Nephron (organoid): ENCODE results near the gene CDH23.

Experiments used
- H3K27ac Mint-ChIP-seq, 3 experiments: 2 replicates each; pipeline ENCODE4 v1.8.0; 2020; ENCODE audit warnings: mixed read lengths in 3 of 3, mild to moderate bottlenecking in 2 of 3, moderate library complexity in 1 of 3
- H3K27me3 Mint-ChIP-seq: 2 replicates; pipeline ENCODE4 v1.8.0; 2021; ENCODE audit warnings: low read depth, mild to moderate bottlenecking, moderate library complexity, mixed read lengths
- H3K36me3 Mint-ChIP-seq: 2 replicates; pipeline ENCODE4 v1.8.0; 2020; ENCODE audit warnings: low read depth, mixed read lengths
- H3K4me1 Mint-ChIP-seq: 2 replicates; pipeline ENCODE4 v1.8.0; 2020; ENCODE audit warnings: mixed read lengths
- H3K4me3 Mint-ChIP-seq, 3 experiments: 2 replicates each; pipeline ENCODE4 v1.8.0; 2020; ENCODE audit warnings: mild to moderate bottlenecking in 3 of 3, mixed read lengths in 3 of 3, moderate library complexity in 2 of 3
- H3K9me3 Mint-ChIP-seq: 2 replicates; pipeline ENCODE4 v1.8.0; 2020; ENCODE audit warnings: mixed read lengths
- TF ChIP-seq, protein P1 (sequence below), 3 experiments: fragments of 200-600 bp; sonication (generic); IDR thresholded peaks; one replicate each; pipeline ENCODE4 v1.5.0; 2021; ENCODE audit warnings: antibody characterized with exemption in 3 of 3; ENCODE audit not compliant: unreplicated experiment in 3 of 3

CDH23 gene

GRCh38 chr10:71501402-71501801 lies 104.7 kb downstream of the CDH23 start:
- no peaks in the 10 kb centered on the region for H3K9me3 Mint-ChIP-seq
- no peak overlapping the region for H3K4me3 Mint-ChIP-seq
- no peaks in the 10 kb centered on the region for H3K36me3 Mint-ChIP-seq
- TF ChIP-seq, protein P1, sequence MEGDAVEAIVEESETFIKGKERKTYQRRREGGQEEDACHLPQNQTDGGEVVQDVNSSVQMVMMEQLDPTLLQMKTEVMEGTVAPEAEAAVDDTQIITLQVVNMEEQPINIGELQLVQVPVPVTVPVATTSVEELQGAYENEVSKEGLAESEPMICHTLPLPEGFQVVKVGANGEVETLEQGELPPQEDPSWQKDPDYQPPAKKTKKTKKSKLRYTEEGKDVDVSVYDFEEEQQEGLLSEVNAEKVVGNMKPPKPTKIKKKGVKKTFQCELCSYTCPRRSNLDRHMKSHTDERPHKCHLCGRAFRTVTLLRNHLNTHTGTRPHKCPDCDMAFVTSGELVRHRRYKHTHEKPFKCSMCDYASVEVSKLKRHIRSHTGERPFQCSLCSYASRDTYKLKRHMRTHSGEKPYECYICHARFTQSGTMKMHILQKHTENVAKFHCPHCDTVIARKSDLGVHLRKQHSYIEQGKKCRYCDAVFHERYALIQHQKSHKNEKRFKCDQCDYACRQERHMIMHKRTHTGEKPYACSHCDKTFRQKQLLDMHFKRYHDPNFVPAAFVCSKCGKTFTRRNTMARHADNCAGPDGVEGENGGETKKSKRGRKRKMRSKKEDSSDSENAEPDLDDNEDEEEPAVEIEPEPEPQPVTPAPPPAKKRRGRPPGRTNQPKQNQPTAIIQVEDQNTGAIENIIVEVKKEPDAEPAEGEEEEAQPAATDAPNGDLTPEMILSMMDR (IDR thresholded peaks at IDR 0.05; ENCODE audit: unreplicated experiment in 3 of 3): no peak
- peaks cover 43% of the 10 kb centered on the region for H3K4me1 Mint-ChIP-seq
- H3K27ac Mint-ChIP-seq: peak overlapping the region in 1 of 3 experiments; percentile 6
- H3K27me3 Mint-ChIP-seq: peaks cover 17% of the 10 kb centered on the region

- Mint-ChIP-seq H3K4me3 (no peak overlapping the region), H3K36me3 (no peaks in the 10 kb centered on the region), H3K4me1 (peaks cover 40% of the 10 kb centered on the region), H3K27me3 (peaks cover 17% of the 10 kb centered on the region), H3K9me3 (no peaks in the 10 kb centered on the region), H3K27ac (peak overlapping the region in 1 of 3 experiments; percentile 21)
- TF ChIP-seq, protein P1 (IDR thresholded peaks at IDR 0.05; ENCODE audit: unreplicated experiment in 3 of 3): no peak
These were observed 105.5 kb downstream of the CDH23 start for GRCh38 chr10:71502190-71502589.

GRCh38 chr10:71502851-71503250 lies 106.1 kb downstream of the CDH23 start:
- TF ChIP-seq, protein P1 (IDR thresholded peaks at IDR 0.05; ENCODE audit: unreplicated experiment in 3 of 3): no peak
- peaks cover 11% of the 10 kb centered on the region for H3K27me3 Mint-ChIP-seq
- H3K27ac Mint-ChIP-seq: no peak overlapping the region
- peaks cover 33% of the 10 kb centered on the region for H3K4me1 Mint-ChIP-seq
- no peak overlapping the region for H3K4me3 Mint-ChIP-seq
- H3K36me3 Mint-ChIP-seq: no peaks in the 10 kb centered on the region
- no peaks in the 10 kb centered on the region for H3K9me3 Mint-ChIP-seq

- no peak overlapping the region for H3K27ac Mint-ChIP-seq
- no peaks in the 10 kb centered on the region for H3K36me3 Mint-ChIP-seq
- H3K4me1 Mint-ChIP-seq: peaks cover 31% of the 10 kb centered on the region
- TF ChIP-seq, protein P1 (IDR thresholded peaks at IDR 0.05; ENCODE audit: unreplicated experiment in 3 of 3): no peak
- H3K4me3 Mint-ChIP-seq: no peak overlapping the region
- H3K27me3 Mint-ChIP-seq: peaks cover 19% of the 10 kb centered on the region
- H3K9me3 Mint-ChIP-seq: no peaks in the 10 kb centered on the region
These were observed 107.4 kb downstream of the CDH23 start for GRCh38 chr10:71504168-71504567.

GRCh38 chr10:71504570-71504969 lies 107.8 kb downstream of the CDH23 start:
- peaks cover 31% of the 10 kb centered on the region for H3K4me1 Mint-ChIP-seq
- H3K27me3 Mint-ChIP-seq: peaks cover 19% of the 10 kb centered on the region
- H3K4me3 Mint-ChIP-seq: no peak overlapping the region
- H3K9me3 Mint-ChIP-seq: no peaks in the 10 kb centered on the region
- TF ChIP-seq, protein P1 (IDR thresholded peaks at IDR 0.05; ENCODE audit: unreplicated experiment in 3 of 3): no peak
- H3K36me3 Mint-ChIP-seq: no peaks in the 10 kb centered on the region
- H3K27ac Mint-ChIP-seq: peak overlapping the region in 2 of 3 experiments; percentile 3 to 29

DNA sequence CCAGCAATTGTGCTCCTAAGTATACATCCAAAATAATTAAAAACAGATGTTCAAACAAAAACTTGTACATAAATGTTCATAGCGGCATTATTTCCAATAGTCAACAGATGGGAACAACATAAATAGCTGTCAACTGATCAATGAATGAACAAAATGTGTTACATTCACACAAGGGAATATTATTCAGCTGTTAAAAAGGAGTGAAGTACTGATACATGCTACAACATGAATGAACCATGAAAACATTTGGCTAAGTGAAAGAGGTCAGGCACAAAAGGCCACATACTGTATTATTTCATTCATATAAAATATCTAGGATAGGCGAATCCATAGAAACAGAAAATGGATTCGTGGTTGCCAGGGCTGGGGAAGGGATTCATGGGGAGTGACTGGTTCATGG lies 109.1 kb downstream of the CDH23 start:
- Mint-ChIP-seq H3K4me1 (peaks cover 31% of the 10 kb centered on the region), H3K36me3 (no peaks in the 10 kb centered on the region), H3K27me3 (peaks cover 19% of the 10 kb centered on the region), H3K9me3 (no peaks in the 10 kb centered on the region), H3K4me3 (no peak overlapping the region), H3K27ac (peak overlapping the region in 2 of 3 experiments; percentile 29 to 39)
- TF ChIP-seq, protein P1 (IDR thresholded peaks at IDR 0.05; ENCODE audit: unreplicated experiment in 3 of 3): no peak
